ENCODE data around the gene SCD.

SCD gene

DNA sequence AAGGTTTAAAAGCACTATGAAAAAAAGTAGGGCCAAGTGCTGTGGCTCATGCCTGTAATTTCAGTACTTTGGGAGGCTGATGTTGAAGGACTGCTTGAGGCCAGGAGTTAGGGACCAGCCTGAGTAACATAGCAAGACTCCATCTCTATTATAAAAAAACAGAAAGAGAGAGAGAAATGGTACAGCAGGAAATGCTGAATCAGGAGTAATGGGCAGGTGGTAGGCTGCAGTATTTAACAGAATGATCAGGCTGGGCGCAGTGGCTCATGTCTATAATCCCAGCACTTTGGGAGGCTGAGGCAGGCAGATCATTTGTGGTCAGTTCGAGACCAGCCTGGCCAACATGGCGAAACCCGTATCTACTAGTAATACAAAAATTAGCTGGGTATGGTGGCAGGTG, 49.6 kb downstream of the SCD start:
- DNase-seq (ENCODE audit: low read depth, low spot score), result no peak

GRCh38 chr10:100401631-100402328, 54.7 kb downstream of the SCD start:
- no peak for DNase-seq (ENCODE audit: low read depth, low spot score)

GRCh38 chr10:100403734-100404133, 56.7 kb downstream of the SCD start:
- DNase-seq (ENCODE audit: low read depth, low spot score), result no peak

GRCh38 chr10:100413173-100413572, 66.1 kb downstream of the SCD start:
- DNase-seq (ENCODE audit: low read depth, low spot score), result no peak

Measured in ELF-1 (cell line).